Transverse colon (tissue), 4 donors: ENCODE results near the gene SSH2. TPM values are rescaled to one million over a fixed set of nuclear protein-coding genes. Genes with fewer than 3 reads are reported as not detected.

Experiments
- DNase-seq: peaks from one replicate; pipeline ENCODE4 v3.0.0-alpha.2; 2019
- H3K27ac ChIP-seq, 4 donors: fragments of 200-600 bp; sonication (generic); 2 replicates each; pipeline ENCODE4 v1.5.1; 2016 to 2018; ENCODE audit warnings: inconsistent platforms in 4 of 4
- H3K27me3 ChIP-seq: fragments of 200-600 bp; sonication (generic); 2 replicates; pipeline ENCODE4 v1.5.1; 2017; ENCODE audit warnings: inconsistent platforms
- H3K36me3 ChIP-seq, 4 donors: fragments of 200-600 bp; sonication (generic); 2 replicates each; pipeline ENCODE4 v1.5.1; 2017 to 2019; ENCODE audit warnings: inconsistent platforms in 4 of 4
- H3K4me1 ChIP-seq, 4 donors: fragments of 200-600 bp; sonication (generic); 2 replicates each; pipeline ENCODE4 v1.5.1; 2017 to 2020; ENCODE audit warnings: inconsistent platforms in 4 of 4
- H3K4me3 ChIP-seq, 4 donors: fragments of 200-600 bp; sonication (generic); 1 replicate in 1 of 4; 2 replicates in 3 of 4; pipeline versions ENCODE4 v1.5.1 to v1.6.1; 2017 to 2019; ENCODE audit warnings: inconsistent platforms in 4 of 4
- H3K9me3 ChIP-seq, 2 donors: fragments of 200-600 bp; sonication (generic); 2 replicates each; pipeline ENCODE4 v1.5.1; 2017 to 2019; ENCODE audit warnings: inconsistent platforms in 2 of 2
- CTCF ChIP-seq, 5 experiments: fragments of 200-600 bp in 3 of 5; fragments of 450-650 bp in 2 of 5; sonication (generic) in 3 of 5; IDR thresholded peaks; 1 replicate in 2 of 5; 2 replicates in 3 of 5; pipeline ENCODE4 v1.5.1; 2016 to 2017; ENCODE audit warnings: antibody characterized with exemption in 5 of 5, inconsistent platforms in 3 of 5, mild to moderate bottlenecking in 2 of 5, moderate library complexity in 1 of 5
- EP300 ChIP-seq: sonication (generic); formaldehyde crosslinking; IDR thresholded peaks from one replicate; pipeline ENCODE4 v1.6.1; 2017; ENCODE audit warnings: antibody characterized with exemption, low read depth
- POLR2A ChIP-seq: fragments of 450-650 bp; IDR thresholded peaks from one replicate; pipeline ENCODE4 v1.6.1; 2016; ENCODE audit warnings: antibody characterized with exemption, mild to moderate bottlenecking, moderate library complexity
- POLR2AphosphoS5 ChIP-seq, 3 donors: sonication (generic); formaldehyde crosslinking; IDR thresholded peaks; one replicate each; pipeline ENCODE4 v1.6.1; 2016; ENCODE audit warnings: antibody characterized with exemption in 3 of 3
- WGBS, 2 donors: methylation state at CpG; one replicate each; pipeline ENCODE4 v1.1.5; 2018; ENCODE audit warnings: low coverage in 1 of 2; 5-methylcytosine and 5-hydroxymethylcytosine counted together
- in situ Hi-C, 4 donors: fragments of 200-750 bp; cut with MboI; loops; one replicate each; pipeline versions ENCODE4 v1.15.0 to v1.15.1; 2017; ENCODE audit warnings: low sequenced_read_pairs in 3 of 4, low pct_ligation_motif_present in 1 of 4, low pct_unique_long_range_greater_than_20kb in 1 of 4
- intact Hi-C: fragments of 100-400 bp; cut with DNase I; formaldehyde crosslinking; loops from one replicate; pipeline ENCODE4 v1.15.1; 2023; ENCODE audit warnings: low total_unique reads
- total RNA-seq, 4 donors: library from RNA; depleted of rRNA; stranded (reverse); fragments of >200 nt; gene quantifications; one replicate each; pipeline ENCODE4 v1.1.0, GENCODE V29; 2016

The SSH2 gene
- total RNA-seq, 4 donors from 2014 or later = 15.3 to 99.9 (median 46.0) TPM

- DNase-seq = no peak
- Histone ChIP-seq H3K27ac (no peak overlapping the region), H3K27me3 (no peaks in the 10 kb centered on the region), H3K36me3 (no peaks in the 10 kb centered on the region), H3K4me1 (no peaks in the 10 kb centered on the region), H3K9me3 (no peaks in the 10 kb centered on the region), H3K4me3 (no peak overlapping the region)
- intact Hi-C loops (no loop called here), in situ Hi-C loops (loop anchor here (10.0 to 25.0 kb wide), 3 partner anchors 134 to 287 kb away; partner anchors contain the start of gene SSH2 (in 2 of the 4))
- TF ChIP-seq POLR2AphosphoS5 (IDR thresholded peaks at IDR 0.05) (no peak), POLR2A (no peak), CTCF (IDR thresholded peaks at IDR 0.05) (no peak), EP300 (no peak)
- 96 to 100% methylated on average over 1 of the region's 1 CpG for WGBS, 2 donors
Measured at GRCh38 chr17:29800457-29800856, 129.6 kb downstream of the SSH2 start.

- H3K4me3 ChIP-seq = no peak overlapping the region
- DNase-seq = no peak
- no peaks in the 10 kb centered on the region for H3K4me1 ChIP-seq
- no peaks in the 10 kb centered on the region for H3K9me3 ChIP-seq
- intact Hi-C loops (no loop called here), in situ Hi-C loops (loop anchor here in 2 of 4 donors (25.0 kb wide), 1 partner anchor 159 kb away; no protein-coding TSS in a partner anchor)
- no peak overlapping the region for H3K27ac ChIP-seq
- H3K27me3 ChIP-seq = no peaks in the 10 kb centered on the region
- no peak for TF ChIP-seq POLR2AphosphoS5 (IDR thresholded peaks at IDR 0.05)
- no peak for TF ChIP-seq POLR2A
- TF ChIP-seq CTCF (IDR thresholded peaks at IDR 0.05) = no peak
- TF ChIP-seq EP300 = no peak
- no peaks in the 10 kb centered on the region for H3K36me3 ChIP-seq
- 96 to 100% methylated on average over 2 of the region's 2 CpGs for WGBS, 2 donors
Measured at GRCh38 chr17:29796652-29797051, 133.4 kb downstream of the SSH2 start.

GRCh38 chr17:29793501-29793900 lies 136.5 kb downstream of the SSH2 start:
- no peaks in the 10 kb centered on the region for H3K9me3 ChIP-seq
- in situ Hi-C loops = loop anchor here in 2 of 4 donors (25.0 kb wide), 1 partner anchor 156 kb away; no protein-coding TSS in a partner anchor

More at GRCh38 chr17:29793501-29793900, 136.5 kb downstream of the SSH2 start:
- no peak overlapping the region for H3K27ac ChIP-seq
- no peak for DNase-seq
- no peaks in the 10 kb centered on the region for H3K36me3 ChIP-seq
- H3K27me3 ChIP-seq = no peaks in the 10 kb centered on the region
- intact Hi-C loops = no loop called here
- no peak overlapping the region for H3K4me3 ChIP-seq
- peaks cover 0 to 5% (median 0%) of the 10 kb centered on the region in 4 donors for H3K4me1 ChIP-seq
- TF ChIP-seq POLR2AphosphoS5 (IDR thresholded peaks at IDR 0.05) (no peak), EP300 (no peak), POLR2A (no peak), CTCF (IDR thresholded peaks at IDR 0.05) (no peak)
- WGBS, 2 donors = 86 to 97% methylated on average over 4 to 5 of the region's 5 CpGs
